Uterus (tissue), 4 donors: ENCODE results near the gene COL24A1. TPM values are rescaled to one million over a fixed set of nuclear protein-coding genes. Genes with fewer than 3 reads are reported as not detected.
A peak's percentile ranks its signal among the peaks of the same experiment; 100 is the strongest.

Experiments used
- DNase-seq, 2 donors: peaks; one replicate each; pipeline ENCODE4 v3.0.0-alpha.2; 2019 to 2020
- H3K27ac ChIP-seq, 2 donors: fragments of 200-600 bp; sonication (generic); 1 replicate in 1 of 2; 2 replicates in 1 of 2; pipeline ENCODE4 v1.5.1; 2016 to 2018
- H3K27me3 ChIP-seq, 2 donors: fragments of 200-600 bp; sonication (generic); one replicate each; pipeline ENCODE4 v1.5.1; 2018 to 2019; ENCODE audit warnings: control low read depth in 1 of 2
- H3K36me3 ChIP-seq, 2 donors: fragments of 200-600 bp; sonication (generic); one replicate each; pipeline ENCODE4 v1.5.1; 2019; ENCODE audit warnings: control low read depth in 1 of 2
- H3K4me1 ChIP-seq, 2 donors: fragments of 200-600 bp; sonication (generic); one replicate each; pipeline ENCODE4 v1.5.1; 2018 to 2019; ENCODE audit warnings: control low read depth in 1 of 2
- H3K4me3 ChIP-seq, 2 donors: fragments of 200-600 bp; sonication (generic); 1 replicate in 1 of 2; 2 replicates in 1 of 2; pipeline ENCODE4 v1.5.1; 2018 to 2019; ENCODE audit warnings: mild to moderate bottlenecking in 1 of 2
- H3K9me3 ChIP-seq, 2 donors: fragments of 200-600 bp; sonication (generic); one replicate each; pipeline ENCODE4 v1.5.1; 2019; ENCODE audit warnings: control low read depth in 1 of 2
- CTCF ChIP-seq, 4 experiments: fragments of 200-600 bp in 2 of 4; fragments of 450-650 bp in 2 of 4; sonication (generic) in 2 of 4; IDR thresholded peaks; one replicate each; pipeline ENCODE4 v1.5.1; 2016 to 2019; ENCODE audit warnings: antibody characterized with exemption in 4 of 4, mild to moderate bottlenecking in 2 of 4, moderate library complexity in 1 of 4
- POLR2A ChIP-seq, 2 donors: fragments of 450-650 bp; IDR thresholded peaks; one replicate each; pipeline ENCODE4 v1.6.1; 2016; ENCODE audit warnings: antibody characterized with exemption in 2 of 2, mild to moderate bottlenecking in 1 of 2, moderate library complexity in 1 of 2
- intact Hi-C: fragments of 100-400 bp; cut with DNase I; formaldehyde crosslinking; loops from one replicate; pipeline ENCODE4 v1.15.1; 2023; ENCODE audit warnings: low total_unique reads
- total RNA-seq, 4 donors: library from RNA; depleted of rRNA in 3 of 4; stranded (reverse); fragments of >200 nt in 3 of 4; gene quantifications; one replicate each; pipeline versions ENCODE4 v1.1.0 to v1.2.4, GENCODE V29; 2014 to 2023
- donor health status: DM: yes; HTN: yes; CAD: no.

The COL24A1 gene
- total RNA-seq, 4 donors from 2014 or later: 0.37 to 9.1 TPM; not detected in 2

DNA sequence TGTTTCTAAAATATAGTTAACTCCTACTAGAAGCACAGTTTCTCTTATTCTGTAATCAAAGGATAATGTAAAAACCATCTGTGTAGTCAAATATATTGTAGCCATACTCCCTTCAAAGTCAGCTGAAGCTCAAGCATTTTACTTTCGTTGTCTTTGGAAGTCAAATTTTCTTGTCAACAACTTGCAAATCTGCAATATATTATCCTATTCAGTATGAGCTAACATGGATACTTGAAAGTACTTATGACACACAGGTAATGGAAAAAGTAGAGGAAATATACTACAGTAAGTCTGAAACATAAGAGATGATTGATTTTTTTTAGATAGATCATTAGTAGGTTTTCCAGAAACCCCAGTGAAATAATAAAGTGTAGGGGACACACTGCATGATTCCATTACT, 121.5 kb downstream of the COL24A1 start:
- no peaks in the 10 kb centered on the region for H3K27me3 ChIP-seq
- TF ChIP-seq POLR2A (IDR thresholded peaks at IDR 0.05) (no peak), CTCF (IDR thresholded peaks at IDR 0.05) (no peak)
- DNase-seq: no peak
- no peaks in the 10 kb centered on the region for H3K36me3 ChIP-seq
- H3K9me3 ChIP-seq: no peaks in the 10 kb centered on the region
- intact Hi-C loops: no loop called here
- H3K4me3 ChIP-seq: no peak overlapping the region
- no peaks in the 10 kb centered on the region for H3K4me1 ChIP-seq
- H3K27ac ChIP-seq: no peak overlapping the region

DNA sequence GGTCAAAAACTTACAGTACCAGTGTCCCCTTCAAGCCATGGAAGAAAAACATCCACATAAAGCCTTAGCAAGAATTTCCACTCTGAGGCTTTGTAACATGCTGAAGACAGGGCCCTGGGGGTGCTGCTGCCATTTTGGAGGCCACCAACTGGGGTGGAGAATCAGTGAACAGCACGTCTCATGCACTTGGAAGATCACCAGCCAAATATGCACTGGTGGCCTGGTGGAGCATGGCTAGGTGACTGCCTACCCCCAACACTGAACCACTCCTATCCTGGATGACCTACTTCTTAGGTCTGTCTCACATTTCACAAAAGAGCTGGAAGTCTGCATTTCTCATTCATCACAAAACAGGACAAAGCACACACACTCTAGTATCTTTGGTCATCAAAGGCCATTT, 126.4 kb downstream of the COL24A1 start:
- Histone ChIP-seq H3K27me3 (no peaks in the 10 kb centered on the region), H3K4me3 (no peak overlapping the region), H3K36me3 (no peaks in the 10 kb centered on the region), H3K4me1 (no peaks in the 10 kb centered on the region), H3K9me3 (no peaks in the 10 kb centered on the region), H3K27ac (no peak overlapping the region)
- no peak for DNase-seq
- TF ChIP-seq POLR2A (IDR thresholded peaks at IDR 0.05) (no peak), CTCF (IDR thresholded peaks at IDR 0.05) (no peak)
- intact Hi-C loops: no loop called here

DNA sequence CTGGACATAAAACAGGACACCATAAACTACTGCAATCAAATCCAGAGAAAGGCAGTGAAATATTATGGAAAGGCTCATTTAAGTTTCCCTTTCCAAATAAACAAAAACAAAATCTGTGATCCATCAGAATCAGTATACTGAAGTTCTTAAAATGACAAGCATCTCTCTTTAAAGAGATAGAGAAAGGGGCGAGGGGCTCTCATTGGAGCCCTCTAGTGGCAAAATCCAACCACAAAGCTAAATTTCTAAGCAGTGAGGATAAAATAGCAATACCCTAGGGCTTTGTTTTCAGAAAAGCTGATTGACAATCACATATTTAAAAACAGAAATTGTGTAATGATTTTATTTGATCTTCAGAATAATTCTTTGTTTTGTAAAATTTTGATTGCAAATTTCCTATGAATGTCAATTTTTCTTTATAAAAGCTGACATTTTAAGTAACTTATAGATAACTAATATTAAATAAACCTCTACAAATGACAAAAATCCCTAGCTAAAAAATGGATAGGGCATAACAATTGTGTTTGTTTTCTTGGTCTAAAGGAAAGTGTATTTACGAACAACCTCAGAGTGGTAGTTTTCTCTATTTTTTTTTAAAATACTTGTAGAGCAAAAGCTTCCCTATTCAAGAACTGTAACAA, 138.2 kb downstream of the COL24A1 start:
- intact Hi-C loops: no loop called here
- no peak for DNase-seq
- TF ChIP-seq CTCF (IDR thresholded peaks at IDR 0.05) (peak; percentile 24 to 42 (median 35)), POLR2A (IDR thresholded peaks at IDR 0.05) (no peak)

DNA sequence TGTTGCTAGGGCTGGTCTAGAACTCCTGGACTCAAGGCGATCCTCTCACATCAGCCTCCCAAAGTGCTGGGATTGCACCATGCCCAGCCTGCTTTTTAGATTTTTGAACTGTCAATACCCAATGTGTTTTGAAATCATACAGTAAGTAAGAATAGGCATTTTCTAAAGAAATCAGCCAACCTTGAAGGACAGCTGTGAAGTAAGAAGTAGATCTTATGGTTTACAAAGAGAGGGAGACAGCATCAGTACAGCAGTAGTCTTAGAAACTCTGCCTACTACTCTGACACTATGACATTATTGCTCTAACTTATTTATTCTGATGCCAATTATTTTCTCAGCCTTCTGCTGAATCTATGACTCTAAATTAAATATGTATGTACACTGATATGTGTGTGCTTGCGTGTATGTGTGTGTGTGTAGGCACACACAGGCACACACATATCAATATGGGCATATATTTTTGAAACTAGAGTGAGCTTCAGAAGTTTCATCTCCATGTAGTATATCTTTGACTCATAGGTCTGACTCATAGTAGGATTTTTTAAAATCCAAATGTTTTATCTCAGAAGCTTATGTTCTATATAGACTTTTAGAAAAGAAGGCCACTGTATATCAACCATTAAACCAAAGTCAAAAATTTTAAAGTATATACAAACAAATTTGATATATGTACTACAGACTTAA, 140.4 kb downstream of the COL24A1 start:
- H3K27ac ChIP-seq: no peak overlapping the region
- DNase-seq: no peak
- H3K9me3 ChIP-seq: no peaks in the 10 kb centered on the region
- no peaks in the 10 kb centered on the region for H3K36me3 ChIP-seq
- no peaks in the 10 kb centered on the region for H3K4me1 ChIP-seq
- intact Hi-C loops: no loop called here
- no peaks in the 10 kb centered on the region for H3K27me3 ChIP-seq
- H3K4me3 ChIP-seq: no peak overlapping the region
- TF ChIP-seq POLR2A (IDR thresholded peaks at IDR 0.05) (no peak), CTCF (IDR thresholded peaks at IDR 0.05) (no peak)

More for the DNA sequence above, 138.2 kb downstream of the COL24A1 start:
- Histone ChIP-seq H3K36me3 (no peaks in the 10 kb centered on the region), H3K27ac (no peak overlapping the region), H3K4me1 (no peaks in the 10 kb centered on the region), H3K27me3 (no peaks in the 10 kb centered on the region), H3K4me3 (no peak overlapping the region), H3K9me3 (no peaks in the 10 kb centered on the region)

DNA sequence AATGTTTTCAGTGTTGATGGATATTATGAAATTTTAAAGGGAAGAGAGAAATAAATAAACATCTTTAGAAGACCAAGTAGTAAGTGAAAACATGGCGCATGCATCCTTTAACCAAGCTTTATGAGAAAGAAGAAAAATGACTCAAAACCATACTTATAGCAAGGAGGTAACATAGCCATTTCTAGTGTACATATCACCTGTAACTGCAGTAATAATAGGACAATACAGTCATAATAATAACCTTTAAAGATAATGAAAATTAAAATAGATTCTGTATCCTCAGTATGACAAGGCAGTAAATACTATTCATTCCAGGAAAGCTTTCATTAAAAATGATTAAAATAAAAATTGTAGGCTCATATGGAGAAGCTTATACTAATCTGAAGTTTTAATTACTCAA, 141.2 kb downstream of the COL24A1 start:
- no peaks in the 10 kb centered on the region for H3K36me3 ChIP-seq
- no peak for DNase-seq
- intact Hi-C loops: no loop called here
- no peaks in the 10 kb centered on the region for H3K4me1 ChIP-seq
- H3K27me3 ChIP-seq: no peaks in the 10 kb centered on the region
- TF ChIP-seq POLR2A (IDR thresholded peaks at IDR 0.05) (no peak), CTCF (IDR thresholded peaks at IDR 0.05) (no peak)
- no peak overlapping the region for H3K27ac ChIP-seq
- H3K9me3 ChIP-seq: no peaks in the 10 kb centered on the region
- no peak overlapping the region for H3K4me3 ChIP-seq
